Astrocyte (in vitro differentiated cells and primary cell): ENCODE results near the gene FOLR2.

Experiments used
- CTCF ChIP-seq: IDR thresholded peaks from 2 replicates; pipeline ENCODE4 v1.5.1; 2011; ENCODE audit warnings: low read depth, mild to moderate bottlenecking, inconsistent platforms, low read length, moderate library complexity; ENCODE audit not compliant: insufficient read depth
- EZH2 ChIP-seq: IDR thresholded peaks from 2 replicates; pipeline ENCODE4 v1.6.1; 2012; ENCODE audit warnings: mild to moderate bottlenecking, low read length, inconsistent platforms; ENCODE audit not compliant: insufficient read depth

DNA sequence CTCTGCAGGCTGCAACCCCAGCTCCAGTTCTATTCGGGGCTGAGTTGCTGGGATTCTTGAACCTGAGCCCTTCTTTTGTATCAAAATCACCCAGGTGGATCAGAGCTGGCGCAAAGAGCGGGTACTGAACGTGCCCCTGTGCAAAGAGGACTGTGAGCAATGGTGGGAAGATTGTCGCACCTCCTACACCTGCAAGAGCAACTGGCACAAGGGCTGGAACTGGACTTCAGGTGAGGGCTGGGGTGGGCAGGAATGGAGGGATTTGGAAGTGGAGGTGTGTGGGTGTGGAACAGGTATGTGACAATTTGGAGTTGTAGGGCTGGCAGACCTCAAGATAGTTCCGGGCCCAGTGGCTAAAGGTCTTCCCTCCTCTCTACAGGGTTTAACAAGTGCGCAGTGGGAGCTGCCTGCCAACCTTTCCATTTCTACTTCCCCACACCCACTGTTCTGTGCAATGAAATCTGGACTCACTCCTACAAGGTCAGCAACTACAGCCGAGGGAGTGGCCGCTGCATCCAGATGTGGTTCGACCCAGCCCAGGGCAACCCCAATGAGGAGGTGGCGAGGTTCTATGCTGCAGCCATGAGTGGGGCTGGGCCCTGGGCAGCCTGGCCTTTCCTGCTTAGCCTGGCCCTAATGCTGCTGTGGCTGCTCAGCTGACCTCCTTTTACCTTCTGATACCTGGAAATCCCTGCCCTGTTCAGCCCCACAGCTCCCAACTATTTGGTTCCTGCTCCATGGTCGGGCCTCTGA is 20.9 kb upstream of the FOLR2 start:
- no peak for TF ChIP-seq CTCF
- TF ChIP-seq EZH2, result no peak
